H1 (cell line): ENCODE data around the gene CYP2A6. TPM values are rescaled to one million over a fixed set of nuclear protein-coding genes. Genes with fewer than 3 reads are reported as not detected.
"Not testable (repeated sequence)": the region's sequence is repeated elsewhere in the genome, so short reads cannot be mapped to it uniquely, and the experiment has no call there.

Experiments
- CTCF ChIA-PET: fragments of 300-600 bp; sonication (Branson Sonifier 250); formaldehyde crosslinking; loops from one replicate; lab custom pipeline; 2021; ENCODE audit not compliant: partially characterized antibody; lab: Charles Lee
- POLR2A ChIA-PET: fragments of 300-600 bp; sonication (Branson Sonifier 250); formaldehyde crosslinking; loops from one replicate; lab custom pipeline; 2021; ENCODE audit warnings: inconsistent platforms; ENCODE audit not compliant: partially characterized antibody; lab: Charles Lee
- DNase-seq, 2 experiments: peaks; one replicate each; pipeline versions ENCODE4 v3.0.0 to v3.0.0-alpha.2; 2010 to 2022; ENCODE audit warnings: low spot score in 2 of 2, low read depth in 1 of 2, mixed read lengths in 1 of 2
- FAIRE-seq: peaks from 2 replicates; lab custom pipeline; 2011; peaks lifted over from hg19 to GRCh38; lab: Jason Lieb, UNC
- H2AFZ ChIP-seq: 2 replicates; pipeline ENCODE4 v1.8.1; 2012; ENCODE audit warnings: low read length, inconsistent platforms
- H2AK5ac ChIP-seq: 2 replicates; pipeline ENCODE4 v1.6.1; 2013; ENCODE audit warnings: low read depth, low read length
- H2BK120ac ChIP-seq: replicated peaks from 2 replicates; pipeline ENCODE3; 2013; ENCODE audit warnings: low read depth, low read length, inconsistent platforms
- H2BK12ac ChIP-seq: 2 replicates; pipeline ENCODE4 v1.6.1; 2013; ENCODE audit warnings: low read depth, low read length
- H2BK15ac ChIP-seq: 2 replicates; pipeline ENCODE4 v1.6.1; 2013; ENCODE audit warnings: low read length
- H2BK20ac ChIP-seq: 2 replicates; pipeline ENCODE4 v1.6.1; 2013; ENCODE audit warnings: low read length
- H2BK5ac ChIP-seq: 2 replicates; pipeline ENCODE4 v1.6.1; 2013; ENCODE audit warnings: low read depth, low read length
- H3K14ac ChIP-seq: 2 replicates; pipeline ENCODE4 v1.6.1; 2013; ENCODE audit warnings: inconsistent platforms; ENCODE audit not compliant: insufficient read length
- H3K18ac ChIP-seq: 2 replicates; pipeline ENCODE4 v1.6.1; 2013; ENCODE audit warnings: low read length; ENCODE audit errors: extremely low read depth
- H3K23ac ChIP-seq: 2 replicates; pipeline ENCODE4 v1.6.1; 2013; ENCODE audit warnings: inconsistent platforms; ENCODE audit not compliant: insufficient read length
- H3K23me2 ChIP-seq: 2 replicates; pipeline ENCODE4 v1.6.1; 2013; ENCODE audit warnings: low read depth, low read length
- H3K27ac ChIP-seq: 2 replicates; pipeline ENCODE4 v1.6.1; 2011; ENCODE audit warnings: low read depth, low read length, inconsistent platforms
- H3K27me3 ChIP-seq, 4 experiments: replicated peaks in 1 of 4; 1 replicate in 1 of 4; 2 replicates in 3 of 4; pipeline versions ENCODE4 v1.6.1 to v1.8.1; 2011 to 2013; ENCODE audit warnings: low read length in 3 of 4, mild to moderate bottlenecking in 3 of 4, inconsistent platforms in 2 of 4, mixed read lengths in 2 of 4, moderate library complexity in 1 of 4; ENCODE audit not compliant: control insufficient read depth in 3 of 4, insufficient read depth in 3 of 4; ENCODE audit errors: extremely low read depth in 1 of 4
- H3K36me3 ChIP-seq, 4 experiments: 2 replicates each; pipeline versions ENCODE4 v1.6.1 to v1.8.1; 2011 to 2013; ENCODE audit warnings: mild to moderate bottlenecking in 4 of 4, low read length in 3 of 4, moderate library complexity in 2 of 4, control low read depth in 1 of 4, inconsistent platforms in 1 of 4; ENCODE audit not compliant: insufficient read depth in 4 of 4, control insufficient read depth in 2 of 4
- H3K4ac ChIP-seq: replicated peaks from 2 replicates; pipeline ENCODE3; 2013; ENCODE audit warnings: low read length, low read depth, mixed read lengths, inconsistent platforms; ENCODE audit not compliant: insufficient read length
- H3K4me1 ChIP-seq, 4 experiments: replicated peaks in 1 of 4; 1 replicate in 1 of 4; 2 replicates in 3 of 4; pipeline versions ENCODE4 v1.6.1 to v1.8.1; 2011 to 2013; ENCODE audit warnings: low read length in 3 of 4, inconsistent platforms in 2 of 4, mixed read lengths in 1 of 4; ENCODE audit not compliant: insufficient read depth in 4 of 4, control insufficient read depth in 3 of 4
- H3K4me2 ChIP-seq, 2 experiments: 2 replicates each; pipeline versions ENCODE4 v1.6.1 to v1.8.1; 2011 to 2013; ENCODE audit warnings: low read depth in 2 of 2, low read length in 2 of 2, control low read depth in 1 of 2, inconsistent platforms in 1 of 2, mild to moderate bottlenecking in 1 of 2; ENCODE audit not compliant: insufficient read depth in 1 of 2
- H3K4me3 ChIP-seq, 4 experiments: fragments of 200-600, 300-600 bp in 1 of 4; sonication (generic), shearing (Covaris generic), sonication (Bioruptor Twin) in 1 of 4; 2 replicates each; pipeline versions ENCODE4 v1.5.1 to v1.8.1; 2011 to 2016; ENCODE audit warnings: low read length in 4 of 4, low read depth in 3 of 4, control low read depth in 2 of 4, inconsistent platforms in 2 of 4, mild to moderate bottlenecking in 2 of 4, mixed read lengths in 1 of 4, moderate library complexity in 1 of 4; ENCODE audit not compliant: insufficient read depth in 2 of 4; ENCODE audit errors: extremely low read depth in 1 of 4
- H3K56ac ChIP-seq: replicated peaks from 2 replicates; pipeline ENCODE3; 2013; ENCODE audit warnings: low read depth, mild to moderate bottlenecking, mixed read lengths, low read length, inconsistent platforms; ENCODE audit not compliant: insufficient read length
- H3K79me1 ChIP-seq: 2 replicates; pipeline ENCODE4 v1.6.1; 2013; ENCODE audit warnings: low read depth, low read length, control low read depth
- H3K79me2 ChIP-seq, 2 experiments: 2 replicates each; pipeline versions ENCODE4 v1.6.1 to v1.8.1; 2012 to 2013; ENCODE audit warnings: low read length in 2 of 2, mild to moderate bottlenecking in 2 of 2, inconsistent platforms in 1 of 2; ENCODE audit not compliant: insufficient read depth in 2 of 2, control insufficient read depth in 1 of 2
- H3K9ac ChIP-seq, 4 experiments: replicated peaks in 1 of 4; 1 replicate in 1 of 4; 2 replicates in 3 of 4; pipeline versions ENCODE4 v1.6.1 to v1.8.1; 2011 to 2013; ENCODE audit warnings: low read depth in 3 of 4, low read length in 3 of 4, control low read depth in 2 of 4, mild to moderate bottlenecking in 2 of 4, moderate library complexity in 2 of 4, inconsistent platforms in 1 of 4; ENCODE audit errors: extremely low read depth in 1 of 4
- H3K9me3 ChIP-seq, 2 experiments: 2 replicates each; pipeline versions ENCODE4 v1.6.1 to v1.8.1; 2012 to 2013; ENCODE audit warnings: mild to moderate bottlenecking in 2 of 2, moderate library complexity in 2 of 2, control low read depth in 1 of 2, inconsistent platforms in 1 of 2, low read depth in 1 of 2, low read length in 1 of 2, mixed read lengths in 1 of 2; ENCODE audit not compliant: insufficient read depth in 2 of 2
- H4K20me1 ChIP-seq, 2 experiments: replicated peaks in 1 of 2; 2 replicates each; pipeline versions ENCODE3 to v1.8.1; 2011 to 2013; ENCODE audit warnings: inconsistent platforms in 2 of 2, low read length in 2 of 2, mild to moderate bottlenecking in 1 of 2; ENCODE audit not compliant: insufficient read depth in 2 of 2, control insufficient read depth in 1 of 2
- H4K5ac ChIP-seq: 2 replicates; pipeline ENCODE4 v1.6.1; 2013; ENCODE audit warnings: low read length, low read depth, mixed read lengths, inconsistent platforms; ENCODE audit not compliant: insufficient read length
- H4K8ac ChIP-seq: 2 replicates; pipeline ENCODE4 v1.8.0; 2013; ENCODE audit warnings: mild to moderate bottlenecking, moderate library complexity, low read length, inconsistent platforms; ENCODE audit not compliant: insufficient read depth; ENCODE audit errors: extremely low read depth
- H4K91ac ChIP-seq: replicated peaks from 2 replicates; pipeline ENCODE3; 2013; ENCODE audit warnings: low read length, mixed read lengths, inconsistent platforms; ENCODE audit not compliant: insufficient read length
- WGBS, 2 experiments: shearing (Covaris generic) in 1 of 2; methylation state at CpG; one replicate each; pipeline versions ENCODE4 v1.1.6 to v1.1.7; 2013 to 2015; ENCODE audit warnings: low lambda C conversion rate in 2 of 2, mixed read lengths in 2 of 2, inconsistent platforms in 1 of 2, low coverage in 1 of 2, missing lambda C conversion rate in 1 of 2; ENCODE audit not compliant: insufficient replicate concordance in 2 of 2, insufficient coverage in 1 of 2, insufficient read length in 1 of 2; ENCODE audit errors: extremely low coverage in 1 of 2, missing lambda C conversion rate in 1 of 2; 5-methylcytosine and 5-hydroxymethylcytosine counted together
- polyA plus RNA-seq, 7 experiments: library from polyadenylated mRNA; depleted of rRNA in 3 of 7; stranded (reverse) in 5 of 7; unstranded in 2 of 7; fragments of >200 nt in 5 of 7; fragments of 200-250 nt in 2 of 7; gene quantifications; 1 replicate in 5 of 7; 2 replicates in 1 of 7; 4 replicates in 1 of 7; pipeline versions ENCODE4 v1.2.1 to v1.2.3, GENCODE V29; 2011 to 2013; ENCODE audit warnings: missing spikeins in 2 of 7, mixed read lengths in 2 of 7
- total RNA-seq: library from RNA; stranded (reverse); fragmentation: NEBNext Ultra II Directional; extraction: Animal tissue kit (Norgen Biotek cat#: 25700); gene quantifications from 2 replicates; pipeline ENCODE4 v1.2.1, GENCODE V29; 2021

The CYP2A6 gene
- total and polyA plus RNA-seq, 2 of the 8 experiments (the other 6 are each of a cell fraction or from before 2014, with no cell fraction given), result 0.33 TPM; not detected in 1

DNA sequence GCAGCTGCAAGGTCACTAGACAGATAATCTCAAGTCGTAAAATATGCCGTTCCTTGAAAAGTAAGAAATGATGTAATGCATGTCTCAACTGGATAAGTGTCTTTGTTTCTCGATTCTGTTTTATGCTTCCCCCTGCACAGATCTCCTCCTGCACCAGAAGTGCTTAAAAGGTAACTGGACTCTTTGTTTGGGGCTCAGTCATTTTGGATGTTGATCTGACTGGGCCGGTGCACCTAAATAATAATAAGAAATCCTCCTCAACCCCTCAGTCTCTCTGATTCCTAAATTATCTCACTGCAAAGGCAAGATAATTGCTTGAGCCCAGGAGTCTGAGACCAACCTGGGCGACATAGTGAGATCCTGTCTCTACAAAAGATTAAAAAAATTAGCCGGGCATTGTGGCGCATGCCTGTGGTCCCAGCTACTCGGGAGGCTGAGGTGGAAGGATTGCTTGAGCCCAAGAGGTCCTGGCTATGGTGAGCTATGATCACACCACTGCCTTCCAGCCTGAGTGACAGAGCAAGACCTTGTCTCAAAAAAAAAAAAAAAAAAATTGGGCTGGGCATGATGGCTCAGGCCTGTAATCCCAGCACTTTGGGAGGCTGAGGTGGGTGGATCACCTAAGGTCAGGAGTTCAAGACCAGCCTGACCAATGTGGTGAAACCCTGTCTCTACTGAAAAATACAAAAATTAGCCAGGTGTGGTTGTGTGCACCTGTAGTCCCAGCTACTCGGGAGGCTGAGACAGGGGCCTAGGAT is 14.7 kb upstream of the CYP2A6 start:
- H2AFZ ChIP-seq, H2AK5ac ChIP-seq, H3K23me2 ChIP-seq, H3K23ac ChIP-seq, H2BK120ac ChIP-seq, H3K56ac ChIP-seq, H3K9ac ChIP-seq, H3K4ac ChIP-seq, H2BK12ac ChIP-seq, H4K20me1 ChIP-seq, H3K4me2 ChIP-seq, H4K8ac ChIP-seq, H3K18ac ChIP-seq, H4K5ac ChIP-seq, H3K36me3 ChIP-seq, H3K79me2 ChIP-seq, H3K79me1 ChIP-seq, H3K27me3 ChIP-seq, H2BK15ac ChIP-seq, H2BK20ac ChIP-seq, H3K9me3 ChIP-seq, H3K14ac ChIP-seq, H2BK5ac ChIP-seq, H3K4me1 ChIP-seq, H4K91ac ChIP-seq, H3K4me3 ChIP-seq, FAIRE-seq, POLR2A ChIA-PET, H3K27ac ChIP-seq: not testable (repeated sequence)
- CTCF ChIA-PET, result interaction anchor here (0.7 to 0.8 kb wide), 2 partner anchors 16 to 200 kb away, joined by 3 read pairs; no protein-coding TSS in a partner anchor
- 97% methylated on average over 7 of the region's 9 CpGs; no CpG with 5 or more reads in 1 of the 2 experiments for WGBS, 2 experiments
- peak in 1 of 2 experiments; percentile 4 for DNase-seq
